Ovary (tissue), 9 donors: ENCODE results near the gene PKP2. TPM values are rescaled to one million over a fixed set of nuclear protein-coding genes. Genes with fewer than 3 reads are reported as not detected.

ENCODE experiments used
- DNase-seq, 5 donors: peaks; one replicate each; pipeline ENCODE4 v3.0.0-alpha.2; 2019 to 2020
- H3K27ac ChIP-seq, 2 donors: fragments of 200-600 bp; one replicate each; pipeline versions ENCODE4 v1.5.1 to v1.8.0; 2019 to 2022
- H3K27me3 ChIP-seq: fragments of 200-600 bp; one replicate; pipeline ENCODE4 v1.8.0; 2022
- H3K36me3 ChIP-seq: fragments of 200-600 bp; sonication (generic); one replicate; pipeline ENCODE4 v1.5.1; 2019
- H3K4me1 ChIP-seq: one replicate; pipeline ENCODE4 v1.8.1; 2013; ENCODE audit warnings: mild to moderate bottlenecking, moderate library complexity; ENCODE audit not compliant: insufficient read depth
- H3K4me3 ChIP-seq: fragments of 200-600 bp; sonication (generic); one replicate; pipeline ENCODE4 v1.5.1; 2017
- H3K9me3 ChIP-seq, 2 donors: fragments of 200-600 bp in 1 of 2; sonication (generic) in 1 of 2; one replicate each; pipeline versions ENCODE4 v1.5.1 to v1.8.1; 2013 to 2019; ENCODE audit warnings: mild to moderate bottlenecking in 1 of 2, moderate library complexity in 1 of 2
- CTCF ChIP-seq, 3 donors: fragments of 450-650 bp in 2 of 3; fragments of 200-600 bp in 1 of 3; IDR thresholded peaks; one replicate each; pipeline versions ENCODE4 v1.5.1 to v1.8.0; 2016 to 2022; ENCODE audit warnings: antibody characterized with exemption in 3 of 3, mild to moderate bottlenecking in 1 of 3
- EP300 ChIP-seq: sonication (generic); formaldehyde crosslinking; IDR thresholded peaks from one replicate; pipeline ENCODE4 v1.6.1; 2017; ENCODE audit warnings: antibody characterized with exemption
- POLR2A ChIP-seq: fragments of 450-650 bp; IDR thresholded peaks from one replicate; pipeline ENCODE4 v1.6.1; 2017; ENCODE audit warnings: antibody characterized with exemption, mild to moderate bottlenecking, moderate library complexity
- WGBS, 3 donors: extraction: QIAGEN DNeasy Blood & Tissue Kit in 1 of 3; methylation state at CpG; one replicate each; pipeline versions ENCODE4 v1.1.5 to v1.1.7; 2013 to 2017; 5-methylcytosine and 5-hydroxymethylcytosine counted together
- intact Hi-C, 4 donors: fragments of 100-400 bp; cut with DNase I; formaldehyde crosslinking; loops; one replicate each; pipeline versions ENCODE4 v1.11.0 to v1.15.1; 2022 to 2023
- polyA plus RNA-seq, 2 donors: library from polyadenylated mRNA; stranded (reverse); fragments of 200-250 nt in 1 of 2; fragments of 350-450 nt in 1 of 2; fragmentation: Illumina TruSeq in 1 of 2; extraction: RNeasy Lipid Tissue Mini Kit (QIAGEN cat#74804) in 1 of 2; gene quantifications; one replicate each; pipeline ENCODE4 v1.2.3, GENCODE V29; 2013 to 2014
- total RNA-seq, 7 donors: library from RNA; depleted of rRNA in 2 of 7; stranded (reverse); fragments of >200 nt in 2 of 7; fragmentation: NEBNext Ultra II Directional in 3 of 7; extraction: Animal tissue kit (Norgen Biotek cat#: 25700) in 3 of 7; gene quantifications; one replicate each; pipeline versions ENCODE4 v1.1.0 to v1.2.4, GENCODE V29; 2016 to 2023
- donor health status: DM: no; HTN: no; CAD: no; lungs with moderate emphysema.
- donor health status: DM: no; HTN: no; CAD: no.
- donor health status: Bipolar disorder and iron deficiency.
- donor health status: DM: yes; HTN: yes; CAD: no.
- donor health status: DM: no; HTN: no; CAD: no.
- donor health status: DM: yes; HTN: yes; CAD: no.

The PKP2 gene
- total and polyA plus RNA-seq, 9 donors = 7.4 to 124 (median 26.9) TPM

GRCh38 chr12:32901553-32901952 lies 5.0 kb upstream of the PKP2 start:
- intact Hi-C loops = no loop called here
- TF ChIP-seq EP300 (no peak), CTCF (IDR thresholded peaks at IDR 0.05) (no peak), POLR2A (no peak)
- DNase-seq = no peak
- WGBS, 3 donors = 13 to 32% (median 15%) methylated on average over 4 of the region's 4 CpGs
- no peaks in the 10 kb centered on the region for H3K9me3 ChIP-seq
- H3K4me1 ChIP-seq = no peaks in the 10 kb centered on the region
- H3K4me3 ChIP-seq = no peak overlapping the region
- no peaks in the 10 kb centered on the region for H3K36me3 ChIP-seq
- no peak overlapping the region for H3K27ac ChIP-seq
- H3K27me3 ChIP-seq = no peaks in the 10 kb centered on the region

DNA sequence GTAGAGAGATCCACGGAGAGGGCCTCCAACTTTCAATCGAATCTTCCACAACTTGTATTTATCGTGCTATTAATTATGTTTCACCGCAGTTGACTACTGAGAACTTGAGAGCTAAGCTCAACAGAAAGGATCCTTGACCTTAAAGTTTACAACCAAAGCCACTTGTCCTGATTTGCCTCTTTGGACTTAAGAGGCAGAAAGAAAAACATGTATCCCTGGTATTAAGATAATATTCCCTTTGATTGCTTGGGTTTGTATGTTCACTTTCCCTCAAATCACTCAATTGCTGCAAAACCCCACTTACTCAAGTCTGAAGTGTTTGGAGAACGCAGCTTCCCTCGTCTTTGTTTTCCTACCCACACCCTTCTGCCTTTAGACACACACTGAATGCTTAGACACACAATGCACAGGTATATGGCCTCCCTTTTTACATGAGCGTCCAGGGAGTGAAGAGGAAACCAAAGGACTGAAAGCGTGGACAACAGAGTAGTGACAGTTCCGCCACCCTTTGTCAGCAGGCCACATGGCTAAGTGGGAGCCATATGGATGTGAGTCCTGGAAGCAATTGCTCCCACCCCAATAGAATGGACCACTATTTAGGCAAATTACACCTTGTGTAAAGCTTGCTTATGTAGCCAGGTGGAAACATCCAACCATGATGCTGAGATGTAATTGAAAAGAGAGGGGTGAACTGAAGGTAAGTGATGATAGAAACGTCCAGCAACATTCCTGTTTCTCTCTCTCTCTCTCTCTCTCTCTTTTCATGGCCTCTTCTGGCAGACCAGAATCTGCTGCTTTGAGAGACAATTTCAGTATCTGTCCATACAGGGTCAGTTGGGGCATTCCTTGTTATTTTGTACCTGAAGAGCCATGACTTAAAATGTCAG lies 1.4 kb upstream of the PKP2 start:
- no peaks in the 10 kb centered on the region for H3K36me3 ChIP-seq
- TF ChIP-seq CTCF (IDR thresholded peaks at IDR 0.05) (no peak), POLR2A (no peak), EP300 (no peak)
- 66 to 72% (median 66%) methylated on average over 10 of the region's 10 CpGs for WGBS, 3 donors
- no peaks in the 10 kb centered on the region for H3K27me3 ChIP-seq
- no peaks in the 10 kb centered on the region for H3K9me3 ChIP-seq
- peaks cover 2% of the 10 kb centered on the region for H3K4me1 ChIP-seq
- H3K27ac ChIP-seq = peak overlapping the region in 1 of 2 donors; percentile 17
- no peak overlapping the region for H3K4me3 ChIP-seq
- intact Hi-C loops = loop anchor here in 1 of 4 donors (10.0 kb wide), 1 partner anchor 1243 kb away; the partner anchor contains the start of gene ETFBKMT
- DNase-seq = no peak

DNA sequence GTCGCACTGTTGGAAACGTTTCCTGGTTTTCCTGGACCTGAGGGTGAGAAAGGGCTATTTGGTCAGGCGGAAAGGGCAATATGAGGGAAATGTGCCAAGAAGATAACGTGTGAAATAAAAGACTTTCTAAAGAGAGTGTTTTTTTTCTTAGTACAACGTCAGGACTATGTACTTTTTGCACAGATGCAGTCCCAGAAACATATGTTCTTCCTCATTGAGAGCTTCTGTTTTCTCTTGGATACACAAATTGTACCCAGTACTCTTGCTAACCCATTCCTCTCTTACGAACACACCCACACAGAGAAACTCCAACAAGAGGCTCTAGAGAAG lies 669 bp upstream of the PKP2 start:
- 2 to 3% (median 3%) methylated on average over 6 of the region's 6 CpGs for WGBS, 3 donors
- Histone ChIP-seq H3K27ac (peak overlapping the region; percentile 59 to 83), H3K4me3 (peak overlapping the region; percentile 60), H3K27me3 (no peaks in the 10 kb centered on the region), H3K4me1 (peaks cover 2% of the 10 kb centered on the region), H3K9me3 (no peaks in the 10 kb centered on the region), H3K36me3 (no peaks in the 10 kb centered on the region)
- no peak for TF ChIP-seq CTCF (IDR thresholded peaks at IDR 0.05)
- TF ChIP-seq POLR2A = no peak
- TF ChIP-seq EP300 = no peak
- DNase-seq = no peak
- intact Hi-C loops = loop anchor here in 1 of 4 donors (10.0 kb wide), 1 partner anchor 1242 kb away; the partner anchor contains the start of gene ETFBKMT

DNA sequence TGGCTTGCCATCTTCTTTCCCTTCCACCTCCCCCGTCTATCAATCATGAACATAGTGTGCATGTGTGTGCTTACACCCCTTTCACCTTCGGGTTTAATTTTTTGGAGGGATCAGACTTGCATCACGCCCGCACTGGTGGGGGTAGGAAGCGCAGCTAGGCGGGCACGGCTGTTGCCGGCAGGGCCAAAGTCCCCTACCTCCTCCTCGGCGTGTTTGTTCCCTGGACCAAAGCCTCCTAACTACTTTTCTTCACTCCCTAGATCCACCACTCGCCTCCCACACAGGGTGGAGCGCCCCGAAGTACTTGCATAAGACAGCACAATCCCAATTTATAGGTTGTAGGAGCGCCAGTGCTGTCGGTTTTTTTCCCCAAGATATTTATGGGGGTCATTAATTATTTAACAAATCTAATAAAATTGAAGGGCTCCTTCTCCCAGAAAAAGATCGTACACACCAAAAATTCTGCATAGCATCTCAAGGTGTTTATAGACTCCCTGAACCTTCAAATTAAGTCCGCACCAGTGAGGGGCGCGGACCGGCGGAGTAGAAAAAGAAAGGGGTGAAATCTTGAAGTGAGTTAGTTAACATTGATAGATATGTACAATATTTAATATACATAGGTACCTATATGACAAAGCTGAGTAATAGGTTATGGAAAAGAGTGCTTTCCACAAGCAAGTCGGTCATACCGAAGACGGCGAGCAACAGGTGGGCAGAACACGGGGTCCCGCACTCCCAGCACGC lies 717 bp downstream of the PKP2 start:
- 3 to 5% (median 4%) methylated on average over 28 of the region's 28 CpGs for WGBS, 3 donors
- H3K27me3 ChIP-seq = no peaks in the 10 kb centered on the region
- peak overlapping the region in 1 of 2 donors; percentile 21 for H3K27ac ChIP-seq
- no peaks in the 10 kb centered on the region for H3K36me3 ChIP-seq
- DNase-seq = peak; percentile 26 to 59 (median 36)
- intact Hi-C loops = loop anchor here in 1 of 4 donors (10.0 kb wide), 1 partner anchor 1241 kb away; the partner anchor contains the start of gene ETFBKMT
- peaks cover 2% of the 10 kb centered on the region for H3K4me1 ChIP-seq
- H3K9me3 ChIP-seq = no peaks in the 10 kb centered on the region
- H3K4me3 ChIP-seq = peak overlapping the region; percentile 60
- TF ChIP-seq EP300 (no peak), POLR2A (no peak)
